Activated T-cell treated with anti-CD3 and anti-CD28 coated beads, Interleukin-2, amount 50 U/mL, for 72 hours (primary cell): Measurements from ENCODE around the gene VAV2. TPM values are rescaled to one million over a fixed set of nuclear protein-coding genes. Genes with fewer than 3 reads are reported as not detected.
"Not testable (repeated sequence)": the region's sequence is repeated elsewhere in the genome, so short reads cannot be mapped to it uniquely, and the experiment has no call there.

ENCODE experiments used
- ATAC-seq, 2 donors: fragments of 150-1000 bp; cut with Tn5 transposase; replicated peaks in 1 of 2; 2 replicates each; pipeline ENCODE4 v1.10.0; 2021; ENCODE audit warnings: moderate library complexity in 2 of 2, mild to moderate bottlenecking in 1 of 2
- DNase-seq, 2 donors: peaks; one replicate each; pipeline ENCODE4 v3.0.0; 2021 to 2022; ENCODE audit warnings: mixed read lengths in 1 of 2
- H3K27ac Mint-ChIP-seq: one replicate; pipeline ENCODE4 v1.8.0; 2022; ENCODE audit warnings: mild to moderate bottlenecking, moderate library complexity, mixed read lengths
- H3K27me3 Mint-ChIP-seq: one replicate; pipeline ENCODE4 v1.8.0; 2022; ENCODE audit warnings: low read depth, mixed read lengths
- H3K36me3 Mint-ChIP-seq, 2 donors: one replicate each; pipeline ENCODE4 v1.8.0; 2022; ENCODE audit warnings: mixed read lengths in 2 of 2, mild to moderate bottlenecking in 1 of 2; ENCODE audit not compliant: insufficient read depth in 2 of 2
- H3K4me1 Mint-ChIP-seq: one replicate; pipeline ENCODE4 v1.8.0; 2022; ENCODE audit warnings: low read depth, mixed read lengths
- H3K4me3 Mint-ChIP-seq, 2 donors: one replicate each; pipeline ENCODE4 v1.8.0; 2022; ENCODE audit warnings: mild to moderate bottlenecking in 2 of 2, mixed read lengths in 2 of 2, moderate library complexity in 2 of 2
- H3K9me3 Mint-ChIP-seq, 2 donors: one replicate each; pipeline ENCODE4 v1.8.0; 2022; ENCODE audit warnings: mixed read lengths in 2 of 2
- total RNA-seq, 2 donors: library from RNA; stranded (reverse); gene quantifications; one replicate each; pipeline ENCODE4 v1.2.3, GENCODE V29; 2022

The VAV2 gene
- total RNA-seq, 2 donors from 2014 or later, result 4.6 to 5.1 TPM

DNA sequence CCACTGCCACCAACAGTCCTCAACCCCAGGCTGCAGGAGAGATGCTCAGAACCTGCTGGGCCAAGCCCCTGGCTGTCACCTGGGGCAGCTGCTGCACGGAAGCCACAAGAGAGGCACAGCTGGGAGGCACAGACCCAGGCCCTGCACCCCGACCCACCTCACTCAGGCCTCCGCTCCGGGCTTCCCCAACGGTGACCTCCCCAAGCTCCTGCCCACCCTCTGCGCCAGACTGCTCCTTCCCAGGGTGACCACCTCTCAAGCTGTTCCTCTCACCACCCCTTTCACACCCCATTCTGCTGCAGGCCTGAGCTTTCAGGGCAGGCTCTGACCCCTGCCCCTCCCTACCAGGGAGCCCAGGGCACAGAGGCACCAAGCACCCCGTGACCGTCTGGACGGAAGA is 33.0 kb downstream of the VAV2 start:
- Mint-ChIP-seq H3K4me3 (no peak overlapping the region), H3K36me3 (no peaks in the 10 kb centered on the region), H3K4me1 (peaks cover 15% of the 10 kb centered on the region), H3K9me3 (no peaks in the 10 kb centered on the region), H3K27me3 (no peaks in the 10 kb centered on the region), H3K27ac (no peak overlapping the region)
- ATAC-seq (no peak), DNase-seq (no peak)

GRCh38 chr9:133958756-133959155 is 33.4 kb downstream of the VAV2 start:
- Mint-ChIP-seq H3K27me3 (no peaks in the 10 kb centered on the region), H3K4me1 (peaks cover 19% of the 10 kb centered on the region), H3K36me3 (no peaks in the 10 kb centered on the region), H3K9me3 (no peaks in the 10 kb centered on the region), H3K27ac (no peak overlapping the region), H3K4me3 (no peak overlapping the region)
- ATAC-seq, result no peak
- DNase-seq, result no peak

DNA sequence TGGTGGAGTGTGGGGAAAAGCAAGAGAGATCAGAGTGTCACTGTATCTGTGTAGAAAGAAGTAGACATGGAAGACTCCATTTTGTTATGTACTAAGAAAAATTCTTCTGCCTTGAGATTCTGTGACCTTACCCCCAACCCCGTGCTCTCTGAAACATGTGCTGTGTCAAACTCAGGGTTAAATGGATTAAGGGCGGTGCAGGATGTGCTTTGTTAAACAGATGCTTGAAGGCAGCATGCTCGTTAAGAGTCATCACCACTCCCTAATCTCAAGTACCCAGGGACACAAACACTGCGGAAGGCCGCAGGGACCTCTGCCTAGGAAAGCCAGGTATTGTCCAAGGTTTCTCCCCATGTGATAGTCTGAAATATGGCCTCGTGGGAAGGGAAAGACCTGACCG is 34.4 kb downstream of the VAV2 start:
- DNase-seq, H3K27me3 Mint-ChIP-seq, H3K4me3 Mint-ChIP-seq, H3K27ac Mint-ChIP-seq, H3K36me3 Mint-ChIP-seq, ATAC-seq, H3K9me3 Mint-ChIP-seq: not testable (repeated sequence)
- H3K4me1 Mint-ChIP-seq, result peaks cover 19% of the 10 kb centered on the region

- Mint-ChIP-seq H3K4me1 (peaks cover 19% of the 10 kb centered on the region), H3K36me3 (no peaks in the 10 kb centered on the region), H3K9me3 (no peaks in the 10 kb centered on the region), H3K27me3 (no peaks in the 10 kb centered on the region), H3K27ac (no peak overlapping the region), H3K4me3 (no peak overlapping the region)
- no peak for DNase-seq
- ATAC-seq, result no peak
Measured at GRCh38 chr9:133957328-133957727, 34.8 kb downstream of the VAV2 start.

DNA sequence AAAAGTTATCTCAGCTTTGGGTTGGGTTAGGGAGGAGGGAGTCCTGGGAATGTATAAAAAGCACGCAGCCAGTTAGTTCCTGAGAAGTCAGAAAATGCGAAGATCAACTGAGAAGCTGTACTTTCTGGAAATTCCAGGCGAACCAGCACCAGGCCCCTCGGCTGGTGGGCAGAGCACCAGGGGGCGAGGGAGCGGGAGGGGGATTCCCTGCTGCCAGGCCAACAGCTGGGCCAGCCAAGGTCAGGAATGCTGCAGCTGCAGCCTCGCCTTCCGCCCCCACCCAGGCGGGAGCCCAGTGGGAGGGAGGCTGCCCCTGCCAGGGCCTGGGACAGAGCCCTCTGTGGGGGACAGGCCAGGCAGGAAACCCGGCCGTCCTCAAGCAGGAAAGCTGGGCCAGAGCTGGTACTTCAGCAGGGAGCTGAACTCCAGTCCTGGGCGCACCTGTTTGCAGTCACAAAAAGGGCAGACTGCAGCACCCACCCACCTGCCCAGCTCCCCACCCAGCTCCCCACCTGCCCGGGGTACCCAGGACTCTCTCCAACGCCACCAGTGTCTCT is 35.5 kb downstream of the VAV2 start:
- H3K36me3 Mint-ChIP-seq, result no peaks in the 10 kb centered on the region
- no peak for ATAC-seq
- H3K27ac Mint-ChIP-seq, result peak overlapping the region; percentile 77

GRCh38 chr9:133955821-133956411 is 36.2 kb downstream of the VAV2 start:
- Mint-ChIP-seq H3K36me3 (no peaks in the 10 kb centered on the region), H3K27me3 (no peaks in the 10 kb centered on the region)
- peak; percentile 9 to 23 for DNase-seq

More for the DNA sequence above, 35.5 kb downstream of the VAV2 start:
- Mint-ChIP-seq H3K4me3 (peak overlapping the region; percentile 70 to 73), H3K9me3 (no peaks in the 10 kb centered on the region), H3K27me3 (no peaks in the 10 kb centered on the region), H3K4me1 (peaks cover 19% of the 10 kb centered on the region)
- DNase-seq, result no peak

GRCh38 chr9:133954862-133955529 is 37.1 kb downstream of the VAV2 start:
- Mint-ChIP-seq H3K27ac (no peak overlapping the region), H3K4me1 (peaks cover 19% of the 10 kb centered on the region), H3K4me3 (peak overlapping the region; percentile 20 to 29), H3K9me3 (no peaks in the 10 kb centered on the region), H3K36me3 (no peaks in the 10 kb centered on the region), H3K27me3 (no peaks in the 10 kb centered on the region)
- peak in 1 of 2 donors; percentile 35 for ATAC-seq
- peak in 1 of 2 donors; percentile 5 for DNase-seq

More at GRCh38 chr9:133955821-133956411, 36.2 kb downstream of the VAV2 start:
- peak overlapping the region; percentile 77 for H3K27ac Mint-ChIP-seq
- H3K4me1 Mint-ChIP-seq, result peaks cover 19% of the 10 kb centered on the region
- H3K4me3 Mint-ChIP-seq, result peak overlapping the region; percentile 70 to 73
- peak; percentile 60 to 62 for ATAC-seq
- H3K9me3 Mint-ChIP-seq, result no peaks in the 10 kb centered on the region

DNA sequence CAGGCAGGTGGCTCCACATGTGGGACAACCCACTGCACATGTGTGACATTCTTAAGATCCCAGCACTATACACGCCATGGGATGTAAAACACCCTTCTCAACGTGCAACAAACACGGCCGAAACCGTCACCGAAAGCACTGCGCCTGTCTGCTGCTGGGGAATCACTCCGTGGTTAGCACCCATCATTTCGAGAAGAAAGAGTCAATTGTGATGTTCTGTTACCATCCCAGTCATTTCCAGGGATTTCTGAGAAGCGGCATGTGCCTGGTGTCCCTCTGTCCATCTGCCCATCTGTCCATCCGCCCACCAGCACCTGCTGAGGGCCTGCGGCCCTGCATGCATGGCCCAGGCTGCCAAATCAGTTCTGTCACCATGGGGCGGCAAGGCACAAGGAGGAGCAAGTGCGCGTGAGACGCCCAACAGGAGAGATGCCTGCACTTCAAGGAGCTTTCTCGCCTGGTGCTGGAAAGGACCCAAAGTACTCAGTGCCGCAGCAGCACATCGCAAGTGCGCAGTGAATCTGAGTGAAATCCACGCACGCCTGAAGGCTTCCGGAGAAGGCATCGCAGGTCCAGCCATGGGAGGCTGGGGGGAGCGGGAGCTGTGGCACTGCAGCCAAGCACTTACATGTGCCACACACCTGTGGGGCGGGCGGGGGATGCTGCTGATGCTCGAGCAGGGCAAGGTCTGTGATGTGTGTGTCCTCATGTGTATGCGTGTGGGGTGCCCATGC is 38.0 kb downstream of the VAV2 start:
- peaks cover 19% of the 10 kb centered on the region for H3K4me1 Mint-ChIP-seq
- H3K27me3 Mint-ChIP-seq, result no peaks in the 10 kb centered on the region
- H3K27ac Mint-ChIP-seq, result no peak overlapping the region
- no peaks in the 10 kb centered on the region for H3K9me3 Mint-ChIP-seq
- no peak overlapping the region for H3K4me3 Mint-ChIP-seq
- no peaks in the 10 kb centered on the region for H3K36me3 Mint-ChIP-seq
- ATAC-seq (no peak), DNase-seq (no peak)

- H3K36me3 Mint-ChIP-seq, result no peaks in the 10 kb centered on the region
- H3K9me3 Mint-ChIP-seq, result no peaks in the 10 kb centered on the region
- no peaks in the 10 kb centered on the region for H3K27me3 Mint-ChIP-seq
- no peak for ATAC-seq
- peaks cover 19% of the 10 kb centered on the region for H3K4me1 Mint-ChIP-seq
- no peak overlapping the region for H3K4me3 Mint-ChIP-seq
- no peak for DNase-seq
- H3K27ac Mint-ChIP-seq, result no peak overlapping the region
Measured at GRCh38 chr9:133953621-133953975, 38.5 kb downstream of the VAV2 start.

DNA sequence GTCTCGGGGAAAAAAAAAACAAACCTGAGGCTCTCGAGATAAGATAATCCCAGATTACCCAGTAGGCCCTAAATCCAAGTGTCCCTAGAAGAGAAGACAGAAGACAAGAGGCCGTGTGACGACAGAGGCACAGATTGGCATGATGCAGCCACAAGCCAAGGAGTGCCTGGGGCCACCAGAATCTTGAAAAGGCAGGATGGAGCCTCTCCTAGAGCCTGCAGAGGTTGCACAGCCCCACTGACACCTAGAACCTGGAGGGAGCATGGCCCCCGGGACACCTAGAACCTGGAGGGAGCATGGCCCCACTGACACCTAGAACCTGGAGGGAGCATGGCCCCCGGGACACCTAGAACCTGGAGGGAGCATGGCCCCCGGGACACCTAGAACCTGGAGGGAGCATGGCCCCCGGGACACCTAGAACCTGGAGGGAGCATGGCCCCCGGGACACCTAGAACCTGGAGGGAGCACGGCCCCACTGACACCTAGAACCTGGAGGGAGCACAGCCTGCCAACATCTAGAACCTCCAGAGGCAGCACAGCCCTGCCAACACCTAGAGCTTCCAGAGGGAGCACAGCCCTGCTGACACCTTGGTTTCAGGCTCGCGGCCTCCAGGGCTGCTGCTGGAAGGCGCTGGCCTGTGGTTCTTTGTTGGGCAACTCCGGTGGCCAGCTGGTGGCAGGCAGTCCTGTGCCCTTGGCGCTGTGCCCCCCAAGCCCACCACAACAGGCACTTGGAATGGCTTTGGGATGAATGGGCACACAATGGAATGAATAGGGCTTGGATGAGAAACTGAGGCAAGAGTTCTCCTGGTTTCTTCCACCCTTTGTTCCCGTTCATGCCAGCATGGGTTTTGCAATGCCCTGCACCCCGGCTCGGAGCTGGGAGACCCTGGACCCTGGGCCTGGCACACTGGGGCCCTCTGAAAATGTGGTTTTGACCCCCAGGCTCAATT is 39.2 kb downstream of the VAV2 start:
- no peaks in the 10 kb centered on the region for H3K27me3 Mint-ChIP-seq
- H3K4me3 Mint-ChIP-seq, result no peak overlapping the region
- H3K9me3 Mint-ChIP-seq, result no peaks in the 10 kb centered on the region
- peaks cover 19% of the 10 kb centered on the region for H3K4me1 Mint-ChIP-seq
- ATAC-seq (no peak), DNase-seq (no peak)
- H3K27ac Mint-ChIP-seq, result no peak overlapping the region
- no peaks in the 10 kb centered on the region for H3K36me3 Mint-ChIP-seq

GRCh38 chr9:133951265-133951664 is 40.9 kb downstream of the VAV2 start:
- DNase-seq (no peak), ATAC-seq (no peak)
- Mint-ChIP-seq H3K4me3 (no peak overlapping the region), H3K27ac (no peak overlapping the region), H3K27me3 (no peaks in the 10 kb centered on the region), H3K4me1 (peaks cover 16% of the 10 kb centered on the region), H3K36me3 (no peaks in the 10 kb centered on the region), H3K9me3 (no peaks in the 10 kb centered on the region)

GRCh38 chr9:133950629-133951111 is 41.5 kb downstream of the VAV2 start:
- H3K4me3 Mint-ChIP-seq, result no peak overlapping the region
- ATAC-seq, result no peak
- no peaks in the 10 kb centered on the region for H3K9me3 Mint-ChIP-seq
- DNase-seq, result no peak
- H3K36me3 Mint-ChIP-seq, result no peaks in the 10 kb centered on the region
- H3K4me1 Mint-ChIP-seq, result peaks cover 13% of the 10 kb centered on the region
- no peak overlapping the region for H3K27ac Mint-ChIP-seq
- no peaks in the 10 kb centered on the region for H3K27me3 Mint-ChIP-seq
